ENCODE results near the gene DUSP5.

GRCh38 chr10:110531687-110532086 lies 34.0 kb downstream of the DUSP5 start:
- TF ChIP-seq NFIC (IDR thresholded peaks at IDR 0.05) (no peak), TCF12 (IDR thresholded peaks at IDR 0.05; ENCODE audit: low read depth) (no peak), REST (IDR thresholded peaks at IDR 0.05; ENCODE audit: low read depth) (no peak), EP300 (IDR thresholded peaks at IDR 0.05; ENCODE audit: borderline replicate concordance) (no peak), RAD21 (IDR thresholded peaks at IDR 0.05; ENCODE audit: low read depth) (no peak), TAF1 (IDR thresholded peaks at IDR 0.05; ENCODE audit: low read depth) (no peak), CREB1 (IDR thresholded peaks at IDR 0.05; ENCODE audit: low read depth) (no peak), USF1 (IDR thresholded peaks at IDR 0.05) (no peak), MAX (IDR thresholded peaks at IDR 0.05) (no peak), TEAD4 (IDR thresholded peaks at IDR 0.05) (no peak), CEBPB (IDR thresholded peaks at IDR 0.05) (no peak), ZBTB7A (IDR thresholded peaks at IDR 0.05; ENCODE audit: low read depth) (no peak)

Data from Ishikawa (cell line).